Parathyroid adenoma (tissue), 2 donors: ENCODE measurements around the gene MEX3C.

ENCODE experiments used
- H2AFZ ChIP-seq: fragments of 300-600 bp; sonication (generic); one replicate; pipeline ENCODE4 v1.7.0; 2017; ENCODE audit warnings: antibody characterized with exemption, mild to moderate bottlenecking
- H3K27ac ChIP-seq: fragments of 300-600 bp; sonication (generic); one replicate; pipeline ENCODE4 v1.7.0; 2017
- H3K27me3 ChIP-seq: fragments of 300-600 bp; sonication (generic); one replicate; pipeline ENCODE4 v1.7.0; 2017; ENCODE audit warnings: low read length; ENCODE audit not compliant: control insufficient read depth, insufficient read depth
- H3K36me3 ChIP-seq: fragments of 300-600 bp; sonication (generic); one replicate; pipeline ENCODE4 v1.7.0; 2017; ENCODE audit warnings: low read length; ENCODE audit not compliant: control insufficient read depth, insufficient read depth
- H3K4me1 ChIP-seq: fragments of 300-600 bp; sonication (generic); one replicate; pipeline ENCODE4 v1.7.0; 2017; ENCODE audit warnings: control low read depth
- H3K4me2 ChIP-seq: fragments of 300-600 bp; sonication (generic); one replicate; pipeline ENCODE4 v1.7.0; 2017; ENCODE audit warnings: low read length
- H3K4me3 ChIP-seq: fragments of 300-600 bp; sonication (generic); one replicate; pipeline ENCODE4 v1.7.0; 2017; ENCODE audit warnings: low read depth, low read length
- H3K79me2 ChIP-seq: fragments of 300-600 bp; sonication (generic); one replicate; pipeline ENCODE4 v1.7.0; 2017; ENCODE audit warnings: control low read depth
- H3K9ac ChIP-seq: fragments of 300-600 bp; sonication (generic); one replicate; pipeline ENCODE4 v1.7.0; 2017; ENCODE audit warnings: mild to moderate bottlenecking
- H3K9me3 ChIP-seq: fragments of 300-600 bp; sonication (generic); one replicate; pipeline ENCODE4 v1.7.0; 2017; ENCODE audit warnings: low read length; ENCODE audit not compliant: control insufficient read depth
- CTCF ChIP-seq: fragments of 300-600 bp; sonication (generic); IDR thresholded peaks from one replicate; pipeline ENCODE4 v1.7.0; 2017; ENCODE audit warnings: antibody characterized with exemption, mild to moderate bottlenecking
- donor health status: primary hyperparathyroidism.

Gene MEX3C

GRCh38 chr18:51226068-51226467, 28.6 kb upstream of the MEX3C start:
- no peaks in the 10 kb centered on the region for H3K79me2 ChIP-seq
- H3K27me3 ChIP-seq, result no peaks in the 10 kb centered on the region
- no peaks in the 10 kb centered on the region for H3K9me3 ChIP-seq
- H3K4me2 ChIP-seq, result no peak overlapping the region
- H2AFZ ChIP-seq, result no peak overlapping the region
- no peak for TF ChIP-seq CTCF
- no peak overlapping the region for H3K27ac ChIP-seq
- H3K4me3 ChIP-seq, result no peak overlapping the region
- no peaks in the 10 kb centered on the region for H3K4me1 ChIP-seq
- H3K36me3 ChIP-seq, result no peaks in the 10 kb centered on the region
- H3K9ac ChIP-seq, result no peak overlapping the region

GRCh38 chr18:51212606-51213005, 15.1 kb upstream of the MEX3C start:
- no peak overlapping the region for H3K4me3 ChIP-seq
- H3K9me3 ChIP-seq, result no peaks in the 10 kb centered on the region
- no peak overlapping the region for H3K4me2 ChIP-seq
- H3K4me1 ChIP-seq, result no peaks in the 10 kb centered on the region
- H3K79me2 ChIP-seq, result no peaks in the 10 kb centered on the region
- H3K27me3 ChIP-seq, result no peaks in the 10 kb centered on the region
- no peak overlapping the region for H3K27ac ChIP-seq
- no peak overlapping the region for H3K9ac ChIP-seq
- no peak overlapping the region for H2AFZ ChIP-seq
- no peak for TF ChIP-seq CTCF
- H3K36me3 ChIP-seq, result no peaks in the 10 kb centered on the region

- Histone ChIP-seq H3K79me2 (no peaks in the 10 kb centered on the region), H3K27me3 (no peaks in the 10 kb centered on the region), H3K9me3 (no peaks in the 10 kb centered on the region), H3K4me3 (no peak overlapping the region), H3K4me2 (no peak overlapping the region), H2AFZ (no peak overlapping the region), H3K9ac (no peak overlapping the region), H3K4me1 (no peaks in the 10 kb centered on the region), H3K27ac (no peak overlapping the region), H3K36me3 (no peaks in the 10 kb centered on the region)
- no peak for TF ChIP-seq CTCF
These were observed 14.1 kb upstream of the MEX3C start for GRCh38 chr18:51211552-51211951.

GRCh38 chr18:51196811-51197660, 445 bp downstream of the MEX3C start:
- H3K9ac ChIP-seq, result peak overlapping the region; percentile 90
- H3K36me3 ChIP-seq, result no peaks in the 10 kb centered on the region
- H3K79me2 ChIP-seq, result peaks cover 21% of the 10 kb centered on the region

More at GRCh38 chr18:51196811-51197660, 445 bp downstream of the MEX3C start:
- H3K4me3 ChIP-seq, result peak overlapping the region; percentile 82
- H2AFZ ChIP-seq, result peak overlapping the region; percentile 82
- TF ChIP-seq CTCF, result no peak
- peak overlapping the region; percentile 89 for H3K4me2 ChIP-seq
- H3K9me3 ChIP-seq, result no peaks in the 10 kb centered on the region
- peaks cover 11% of the 10 kb centered on the region for H3K4me1 ChIP-seq
- peak overlapping the region; percentile 92 for H3K27ac ChIP-seq
- no peaks in the 10 kb centered on the region for H3K27me3 ChIP-seq
